Ovary (tissue), 3 donors: ENCODE data around the gene VGLL4.

Source experiments
- CTCF ChIP-seq, 3 donors: fragments of 450-650 bp in 2 of 3; fragments of 200-600 bp in 1 of 3; IDR thresholded peaks; one replicate each; pipeline versions ENCODE4 v1.5.1 to v1.8.0; 2016 to 2022; ENCODE audit warnings: antibody characterized with exemption in 3 of 3, mild to moderate bottlenecking in 1 of 3
- EP300 ChIP-seq: sonication (generic); formaldehyde crosslinking; IDR thresholded peaks from one replicate; pipeline ENCODE4 v1.6.1; 2017; ENCODE audit warnings: antibody characterized with exemption
- POLR2A ChIP-seq: fragments of 450-650 bp; IDR thresholded peaks from one replicate; pipeline ENCODE4 v1.6.1; 2017; ENCODE audit warnings: antibody characterized with exemption, mild to moderate bottlenecking, moderate library complexity
- donor health status: DM: no; HTN: no; CAD: no.

- no peak for TF ChIP-seq CTCF (IDR thresholded peaks at IDR 0.05)
- no peak for TF ChIP-seq POLR2A
- no peak for TF ChIP-seq EP300
Measured at GRCh38 chr3:11551036-11551435, 92.7 kb downstream of the VGLL4 start.
